Measurements from ENCODE around the gene TUBB8B. TPM values are rescaled to one million over a fixed set of nuclear protein-coding genes. Genes with fewer than 3 reads are reported as not detected.
"Not testable (repeated sequence)": the region's sequence is repeated elsewhere in the genome, so short reads cannot be mapped to it uniquely, and the experiment has no call there.

The TUBB8B gene
- total and polyA plus RNA-seq, 10 of the 15 experiments (the other 5 are each of a cell fraction or from before 2014, with no cell fraction given), result not detected

- H3K4me2 ChIP-seq (ENCODE audit: control insufficient read depth, insufficient read depth); CTCF ChIA-PET; H3K4me3 ChIP-seq; ATAC-seq; H3K36me3 ChIP-seq (ENCODE audit: control insufficient read depth in 2 of 2, insufficient read depth in 2 of 2, low read length in 1 of 2); H3K4me1 ChIP-seq (ENCODE audit: control insufficient read depth, insufficient read depth, low read length); POLR2A ChIA-PET; BruUV-seq (replicated peaks); RAD21 ChIA-PET (ENCODE audit: unreplicated experiment); in situ Hi-C loops (cut with MboI); H4K20me1 ChIP-seq (ENCODE audit: control insufficient read depth, insufficient read depth); SMC1A ChIA-PET (ENCODE audit: uncharacterized antibody, unreplicated experiment); H2AFZ ChIP-seq (ENCODE audit: control insufficient read depth, low read depth, low read length); H3K27ac ChIP-seq (ENCODE audit: control insufficient read depth, insufficient read depth); DNase-seq (ENCODE audit: low read depth, low spot score); H3K9me3 ChIP-seq (replicated peaks; ENCODE audit: control insufficient read depth, insufficient read depth, low read length); FAIRE-seq; H3K27me3 ChIP-seq (replicated peaks in 1 of 2; ENCODE audit: control insufficient read depth in 2 of 2, insufficient read depth in 2 of 2, low read length in 1 of 2); H3K79me2 ChIP-seq (ENCODE audit: control insufficient read depth, insufficient read depth, low read length); H3K9ac ChIP-seq (ENCODE audit: control insufficient read depth, insufficient read depth, low read length); intact Hi-C loops (cut with micrococcal nuclease; ENCODE audit: unreplicated experiment): not testable (repeated sequence)
- WGBS (ENCODE audit: insufficient coverage, insufficient replicate concordance, low lambda C conversion rate, missing lambda C conversion rate), result no CpG with 5 or more reads among the region's 6 CpGs
These were observed 36.2 kb downstream of the TUBB8B start for GRCh38 chr18:13177-13576.

DNA sequence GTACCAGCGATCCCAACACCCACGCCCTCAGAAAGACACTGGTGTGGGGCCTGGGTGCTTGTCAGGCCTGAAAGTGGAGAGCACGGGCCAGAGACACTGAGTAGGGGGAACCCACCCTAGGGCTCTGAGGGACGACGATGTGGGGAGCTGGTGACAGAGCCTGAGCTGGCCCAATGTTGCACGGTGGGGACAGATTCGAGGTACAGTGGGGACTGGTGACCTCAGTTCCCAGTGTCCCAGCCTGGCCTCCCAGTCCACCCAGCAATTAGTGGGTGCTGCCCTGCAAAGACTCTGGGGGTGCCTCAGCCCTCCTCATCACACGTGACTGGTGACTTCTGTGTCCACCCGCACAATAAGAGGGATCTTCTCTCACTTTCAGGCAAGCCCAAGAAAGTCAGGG is 36.6 kb downstream of the TUBB8B start:
- POLR2A ChIA-PET; H3K27ac ChIP-seq (ENCODE audit: control insufficient read depth, insufficient read depth); FAIRE-seq; CTCF ChIA-PET; H3K36me3 ChIP-seq (ENCODE audit: control insufficient read depth in 2 of 2, insufficient read depth in 2 of 2, low read length in 1 of 2); H3K9ac ChIP-seq (ENCODE audit: control insufficient read depth, insufficient read depth, low read length); SMC1A ChIA-PET (ENCODE audit: uncharacterized antibody, unreplicated experiment); H4K20me1 ChIP-seq (ENCODE audit: control insufficient read depth, insufficient read depth); RAD21 ChIA-PET (ENCODE audit: unreplicated experiment); H3K27me3 ChIP-seq (replicated peaks in 1 of 2; ENCODE audit: control insufficient read depth in 2 of 2, insufficient read depth in 2 of 2, low read length in 1 of 2); in situ Hi-C loops (cut with MboI); H3K4me1 ChIP-seq (ENCODE audit: control insufficient read depth, insufficient read depth, low read length); H3K4me2 ChIP-seq (ENCODE audit: control insufficient read depth, insufficient read depth); ATAC-seq; DNase-seq (ENCODE audit: low read depth, low spot score); H3K9me3 ChIP-seq (replicated peaks; ENCODE audit: control insufficient read depth, insufficient read depth, low read length); BruUV-seq (replicated peaks); intact Hi-C loops (cut with micrococcal nuclease; ENCODE audit: unreplicated experiment); H3K4me3 ChIP-seq; H3K79me2 ChIP-seq (ENCODE audit: control insufficient read depth, insufficient read depth, low read length); H2AFZ ChIP-seq (ENCODE audit: control insufficient read depth, low read depth, low read length): not testable (repeated sequence)
- no CpG with 5 or more reads among the region's 9 CpGs for WGBS (ENCODE audit: insufficient coverage, insufficient replicate concordance, low lambda C conversion rate, missing lambda C conversion rate)

- H3K79me2 ChIP-seq (ENCODE audit: control insufficient read depth, insufficient read depth, low read length); BruUV-seq (replicated peaks); H3K4me2 ChIP-seq (ENCODE audit: control insufficient read depth, insufficient read depth); H4K20me1 ChIP-seq (ENCODE audit: control insufficient read depth, insufficient read depth); FAIRE-seq; ATAC-seq; DNase-seq (ENCODE audit: low read depth, low spot score); intact Hi-C loops (cut with micrococcal nuclease; ENCODE audit: unreplicated experiment); POLR2A ChIA-PET; SMC1A ChIA-PET (ENCODE audit: uncharacterized antibody, unreplicated experiment); H3K9ac ChIP-seq (ENCODE audit: control insufficient read depth, insufficient read depth, low read length); H3K9me3 ChIP-seq (replicated peaks; ENCODE audit: control insufficient read depth, insufficient read depth, low read length); RAD21 ChIA-PET (ENCODE audit: unreplicated experiment); H3K27ac ChIP-seq (ENCODE audit: control insufficient read depth, insufficient read depth); in situ Hi-C loops (cut with MboI); H3K4me3 ChIP-seq; CTCF ChIA-PET; H3K27me3 ChIP-seq (replicated peaks in 1 of 2; ENCODE audit: control insufficient read depth in 2 of 2, insufficient read depth in 2 of 2, low read length in 1 of 2); H3K36me3 ChIP-seq (ENCODE audit: control insufficient read depth in 2 of 2, insufficient read depth in 2 of 2, low read length in 1 of 2); H2AFZ ChIP-seq (ENCODE audit: control insufficient read depth, low read depth, low read length); H3K4me1 ChIP-seq (ENCODE audit: control insufficient read depth, insufficient read depth, low read length): not testable (repeated sequence)
- WGBS (ENCODE audit: insufficient coverage, insufficient replicate concordance, low lambda C conversion rate, missing lambda C conversion rate), result 93% methylated on average over 13 of the region's 65 CpGs
These were observed 37.8 kb downstream of the TUBB8B start for GRCh38 chr18:11383-12274.

DNA sequence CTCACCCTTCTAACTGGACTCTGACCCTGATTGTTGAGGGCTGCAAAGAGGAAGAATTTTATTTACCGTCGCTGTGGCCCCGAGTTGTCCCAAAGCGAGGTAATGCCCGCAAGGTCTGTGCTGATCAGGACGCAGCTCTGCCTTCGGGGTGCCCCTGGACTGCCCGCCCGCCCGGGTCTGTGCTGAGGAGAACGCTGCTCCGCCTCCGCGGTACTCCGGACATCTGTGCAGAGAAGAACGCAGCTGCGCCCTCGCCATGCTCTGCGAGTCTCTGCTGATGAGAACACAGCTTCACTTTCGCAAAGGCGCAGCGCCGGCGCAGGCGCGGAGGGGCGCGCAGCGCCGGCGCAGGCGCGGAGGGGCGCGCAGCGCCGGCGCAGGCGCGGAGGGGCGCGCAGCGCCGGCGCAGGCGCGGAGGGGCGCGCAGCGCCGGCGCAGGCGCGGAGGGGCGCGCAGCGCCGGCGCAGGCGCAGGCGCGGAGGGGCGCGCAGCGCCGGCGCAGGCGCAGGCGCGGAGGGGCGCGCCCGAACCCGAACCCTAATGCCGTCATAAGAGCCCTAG is 38.7 kb downstream of the TUBB8B start:
- CTCF ChIA-PET, result not testable (repeated sequence)

More for the DNA sequence above, 38.7 kb downstream of the TUBB8B start:
- H3K9ac ChIP-seq (ENCODE audit: control insufficient read depth, insufficient read depth, low read length); ATAC-seq; H3K4me2 ChIP-seq (ENCODE audit: control insufficient read depth, insufficient read depth); H3K27ac ChIP-seq (ENCODE audit: control insufficient read depth, insufficient read depth); H3K36me3 ChIP-seq (ENCODE audit: control insufficient read depth in 2 of 2, insufficient read depth in 2 of 2, low read length in 1 of 2); H2AFZ ChIP-seq (ENCODE audit: control insufficient read depth, low read depth, low read length); H3K9me3 ChIP-seq (replicated peaks; ENCODE audit: control insufficient read depth, insufficient read depth, low read length); FAIRE-seq; in situ Hi-C loops (cut with MboI); DNase-seq (ENCODE audit: low read depth, low spot score); POLR2A ChIA-PET; intact Hi-C loops (cut with micrococcal nuclease; ENCODE audit: unreplicated experiment); H3K79me2 ChIP-seq (ENCODE audit: control insufficient read depth, insufficient read depth, low read length); H3K4me1 ChIP-seq (ENCODE audit: control insufficient read depth, insufficient read depth, low read length); H3K4me3 ChIP-seq; H4K20me1 ChIP-seq (ENCODE audit: control insufficient read depth, insufficient read depth); H3K27me3 ChIP-seq (replicated peaks in 1 of 2; ENCODE audit: control insufficient read depth in 2 of 2, insufficient read depth in 2 of 2, low read length in 1 of 2); BruUV-seq (replicated peaks); RAD21 ChIA-PET (ENCODE audit: unreplicated experiment); SMC1A ChIA-PET (ENCODE audit: uncharacterized antibody, unreplicated experiment): not testable (repeated sequence)
- WGBS (ENCODE audit: insufficient coverage, insufficient replicate concordance, low lambda C conversion rate, missing lambda C conversion rate), result 96% methylated on average over 20 of the region's 75 CpGs
